H1 (cell line): ENCODE data around the gene CMTM3.

Source experiments
- ASH2L ChIP-seq: fragments of 200-600, 300-600 bp; sonication (generic); IDR thresholded peaks from one replicate; pipeline ENCODE4 v1.7.1; 2017; ENCODE audit warnings: low read length
- ATF2 ChIP-seq: IDR thresholded peaks from 2 replicates; pipeline ENCODE4 v1.6.1; 2012; ENCODE audit warnings: low read length, inconsistent platforms
- CBX8 ChIP-seq: fragments of 300-800, 300-1000 bp; sonication (generic); IDR thresholded peaks from 2 replicates; pipeline ENCODE4 v1.7.1; 2016; ENCODE audit warnings: low read depth, low read length, borderline replicate concordance
- CTCF ChIP-seq, 3 experiments: IDR thresholded peaks; 1 replicate in 2 of 3; 2 replicates in 1 of 3; pipeline versions ENCODE4 v1.5.1 to v1.6.1; 2011; ENCODE audit warnings: low read length in 3 of 3, mild to moderate bottlenecking in 3 of 3, inconsistent platforms in 2 of 3, low read depth in 1 of 3, moderate library complexity in 1 of 3; ENCODE audit not compliant: insufficient read depth in 1 of 3; ENCODE audit errors: control extremely low read depth in 1 of 3
- MAFK ChIP-seq: IDR thresholded peaks from 2 replicates; pipeline ENCODE4 v1.6.1; 2012; ENCODE audit warnings: low read depth, mild to moderate bottlenecking, improper control_type of control experiment, low read length
- MAX ChIP-seq: IDR thresholded peaks from 2 replicates; pipeline ENCODE4 v1.6.1; 2012; ENCODE audit warnings: inconsistent platforms
- POLR2A ChIP-seq, 2 experiments: IDR thresholded peaks; 1 replicate in 1 of 2; 2 replicates in 1 of 2; pipeline ENCODE4 v1.6.1; 2011; ENCODE audit warnings: low read depth in 2 of 2, low read length in 2 of 2, mild to moderate bottlenecking in 2 of 2; ENCODE audit errors: control extremely low read depth in 1 of 2
- POLR2AphosphoS5 ChIP-seq: IDR thresholded peaks from 2 replicates; pipeline ENCODE4 v1.6.1; 2011; ENCODE audit warnings: low read depth, low read length
- SIN3A ChIP-seq, 2 experiments: IDR thresholded peaks in 1 of 2; conservative IDR thresholded peaks in 1 of 2; 2 replicates each; pipeline ENCODE4 v1.6.1; 2011 to 2012; ENCODE audit warnings: low read length in 2 of 2, improper control_type of control experiment in 1 of 2, low read depth in 1 of 2, mild to moderate bottlenecking in 1 of 2
- TAF1 ChIP-seq: IDR thresholded peaks from 2 replicates; pipeline ENCODE4 v1.6.1; 2011; ENCODE audit warnings: mild to moderate bottlenecking, low read depth, low read length
- TAF7 ChIP-seq: optimal IDR thresholded peaks from 2 replicates; pipeline ENCODE3; 2011; ENCODE audit warnings: low read depth, mild to moderate bottlenecking, inconsistent platforms, low read length, moderate library complexity, borderline replicate concordance
- USF2 ChIP-seq: IDR thresholded peaks from 2 replicates; pipeline ENCODE4 v1.6.1; 2011; ENCODE audit warnings: low read length, improper control_type of control experiment
- YY1 ChIP-seq: IDR thresholded peaks from 2 replicates; pipeline ENCODE4 v1.6.1; 2011; ENCODE audit warnings: low read depth, mild to moderate bottlenecking, low read length

- TF ChIP-seq USF2 (no peak), CTCF (IDR thresholded peaks at IDR 0.05; ENCODE audit: control extremely low read depth in 1 of 3, insufficient read depth in 1 of 3, low read depth in 1 of 3, low read length in 3 of 3) (no peak), SIN3A (conservative IDR thresholded peaks at IDR 0.05 in 1 of 2, IDR thresholded peaks at IDR 0.05 in 1 of 2; ENCODE audit: low read depth in 1 of 2, low read length in 2 of 2) (no peak), MAFK (no peak), TAF1 (no peak), ASH2L (no peak), ATF2 (no peak), POLR2A (IDR thresholded peaks at IDR 0.05; ENCODE audit: control extremely low read depth in 1 of 2, low read depth in 2 of 2, low read length in 2 of 2) (no peak), POLR2AphosphoS5 (no peak), TAF7 (no peak), YY1 (no peak), MAX (no peak), CBX8 (no peak)
Observed at GRCh38 chr16:66652661-66653360, 48.3 kb downstream of the CMTM3 start.
